Mesendoderm (in vitro differentiated cells): ENCODE data around the gene INTS6.

ENCODE experiments used
- DNase-seq: peaks from one replicate; pipeline ENCODE4 v3.0.0; 2013
- H2AK5ac ChIP-seq: 2 replicates; pipeline ENCODE4 v1.6.1; 2013; ENCODE audit warnings: low read length, inconsistent platforms
- H2BK120ac ChIP-seq: 2 replicates; pipeline ENCODE4 v1.6.1; 2013; ENCODE audit warnings: low read depth, mild to moderate bottlenecking, low read length, moderate library complexity, mixed read lengths
- H2BK15ac ChIP-seq: replicated peaks from 2 replicates; pipeline ENCODE4 v1.6.1; 2013; ENCODE audit warnings: low read depth, mild to moderate bottlenecking, moderate library complexity
- H2BK5ac ChIP-seq: 2 replicates; pipeline ENCODE4 v1.6.1; 2013; ENCODE audit warnings: low read length, inconsistent platforms
- H3K18ac ChIP-seq: 2 replicates; pipeline ENCODE4 v1.6.1; 2013; ENCODE audit warnings: mild to moderate bottlenecking, low read length, mixed read lengths
- H3K23ac ChIP-seq: one replicate; pipeline ENCODE4 v1.6.1; 2013; ENCODE audit warnings: low read length
- H3K27ac ChIP-seq: 2 replicates; pipeline ENCODE4 v1.5.1; 2013; ENCODE audit warnings: low read depth, mild to moderate bottlenecking, inconsistent platforms, low read length, moderate library complexity
- H3K27me3 ChIP-seq: 2 replicates; pipeline ENCODE4 v1.6.1; 2013; ENCODE audit warnings: low read length, control low read depth, mild to moderate bottlenecking, inconsistent platforms; ENCODE audit not compliant: insufficient read depth, poor library complexity
- H3K36me3 ChIP-seq: 2 replicates; pipeline ENCODE4 v1.6.1; 2013; ENCODE audit warnings: low read length, inconsistent platforms; ENCODE audit not compliant: control insufficient read depth, insufficient read depth
- H3K4ac ChIP-seq: one replicate; pipeline ENCODE4 v1.6.1; 2013; ENCODE audit warnings: low read depth, mild to moderate bottlenecking, low read length, moderate library complexity
- H3K4me1 ChIP-seq: 2 replicates; pipeline ENCODE4 v1.6.1; 2013; ENCODE audit warnings: low read depth, low read length, inconsistent platforms; ENCODE audit not compliant: control insufficient read depth
- H3K4me2 ChIP-seq: 2 replicates; pipeline ENCODE4 v1.6.1; 2013; ENCODE audit warnings: low read length
- H3K4me3 ChIP-seq: 2 replicates; pipeline ENCODE4 v1.5.1; 2013; ENCODE audit warnings: mild to moderate bottlenecking, low read length
- H3K56ac ChIP-seq: one replicate; pipeline ENCODE4 v1.6.1; 2013; ENCODE audit warnings: low read length
- H3K79me1 ChIP-seq: 2 replicates; pipeline ENCODE4 v1.6.1; 2013; ENCODE audit warnings: low read length, inconsistent platforms
- H3K79me2 ChIP-seq: 2 replicates; pipeline ENCODE4 v1.6.1; 2013; ENCODE audit warnings: mild to moderate bottlenecking, low read length; ENCODE audit not compliant: control insufficient read depth, insufficient read depth
- H3K9ac ChIP-seq: 2 replicates; pipeline ENCODE4 v1.6.1; 2013; ENCODE audit warnings: low read length, inconsistent platforms
- H4K5ac ChIP-seq: one replicate; pipeline ENCODE4 v1.6.1; 2013; ENCODE audit warnings: low read length
- H4K8ac ChIP-seq: one replicate; pipeline ENCODE4 v1.6.1; 2013; ENCODE audit warnings: low read depth, mild to moderate bottlenecking, control low read depth, low read length, moderate library complexity
- WGBS: extraction: QIAGEN DNeasy Blood & Tissue Kit; methylation state at CpG from one replicate; pipeline ENCODE4 v1.1.7; 2013; ENCODE audit warnings: low lambda C conversion rate, missing lambda C conversion rate; ENCODE audit not compliant: insufficient coverage; ENCODE audit errors: extremely low coverage; 5-methylcytosine and 5-hydroxymethylcytosine counted together

INTS6 gene

DNA sequence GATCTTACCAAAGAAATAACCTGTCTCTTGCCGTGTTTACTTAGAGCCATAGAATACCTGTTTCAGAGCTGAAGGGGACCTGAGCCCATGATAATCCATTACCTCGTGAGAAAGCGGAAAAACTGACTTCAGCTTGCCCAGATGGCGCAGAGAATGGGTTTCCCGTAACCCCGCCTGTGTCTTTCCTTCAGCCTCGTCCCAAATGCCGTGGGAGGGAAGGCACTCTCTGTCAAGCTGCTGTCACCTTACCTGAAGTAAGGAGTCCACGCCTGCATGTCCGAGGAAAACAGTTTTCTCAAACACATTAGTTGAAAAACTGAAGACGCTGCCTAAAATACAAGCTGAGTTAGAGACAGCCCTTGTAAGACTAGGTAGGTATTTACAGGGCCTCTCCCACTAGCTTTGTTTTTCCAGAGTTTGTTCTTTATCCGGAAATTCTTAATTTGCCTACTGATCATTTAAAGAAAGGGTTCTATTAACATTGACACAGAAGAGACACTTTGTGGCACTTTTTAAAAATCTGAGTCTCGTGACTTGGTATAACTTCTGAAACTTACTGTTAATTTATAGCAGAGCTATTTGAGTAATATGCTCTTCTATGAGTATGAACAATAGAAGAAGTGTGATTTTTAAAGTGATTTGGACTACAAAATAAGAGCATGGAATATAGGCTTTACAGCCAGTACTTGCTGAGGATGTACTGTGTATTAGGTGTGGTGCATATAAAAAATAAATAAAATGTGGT, 1.3 kb upstream of the INTS6 start:
- H3K27ac ChIP-seq, result peak overlapping the region; percentile 95
- peak overlapping the region; percentile 71 for H3K4me3 ChIP-seq
- H3K27me3 ChIP-seq, result no peaks in the 10 kb centered on the region
- no peak overlapping the region for H4K5ac ChIP-seq
- H2BK5ac ChIP-seq, result peak overlapping the region; percentile 54
- no peaks in the 10 kb centered on the region for H3K79me1 ChIP-seq
- no peak overlapping the region for H2BK15ac ChIP-seq
- no peak overlapping the region for H4K8ac ChIP-seq
- peak; percentile 61 for DNase-seq
- peak overlapping the region; percentile 91 for H3K56ac ChIP-seq
- peak overlapping the region; percentile 82 for H3K4me2 ChIP-seq
- H3K18ac ChIP-seq, result no peak overlapping the region
- peaks cover 4% of the 10 kb centered on the region for H3K79me2 ChIP-seq
- no peak overlapping the region for H2AK5ac ChIP-seq
- WGBS, result no CpG with 5 or more reads among the region's 13 CpGs
- no peaks in the 10 kb centered on the region for H3K4me1 ChIP-seq
- no peak overlapping the region for H2BK120ac ChIP-seq
- peak overlapping the region; percentile 88 for H3K9ac ChIP-seq
- no peak overlapping the region for H3K4ac ChIP-seq
- no peak overlapping the region for H3K23ac ChIP-seq
- no peaks in the 10 kb centered on the region for H3K36me3 ChIP-seq

DNA sequence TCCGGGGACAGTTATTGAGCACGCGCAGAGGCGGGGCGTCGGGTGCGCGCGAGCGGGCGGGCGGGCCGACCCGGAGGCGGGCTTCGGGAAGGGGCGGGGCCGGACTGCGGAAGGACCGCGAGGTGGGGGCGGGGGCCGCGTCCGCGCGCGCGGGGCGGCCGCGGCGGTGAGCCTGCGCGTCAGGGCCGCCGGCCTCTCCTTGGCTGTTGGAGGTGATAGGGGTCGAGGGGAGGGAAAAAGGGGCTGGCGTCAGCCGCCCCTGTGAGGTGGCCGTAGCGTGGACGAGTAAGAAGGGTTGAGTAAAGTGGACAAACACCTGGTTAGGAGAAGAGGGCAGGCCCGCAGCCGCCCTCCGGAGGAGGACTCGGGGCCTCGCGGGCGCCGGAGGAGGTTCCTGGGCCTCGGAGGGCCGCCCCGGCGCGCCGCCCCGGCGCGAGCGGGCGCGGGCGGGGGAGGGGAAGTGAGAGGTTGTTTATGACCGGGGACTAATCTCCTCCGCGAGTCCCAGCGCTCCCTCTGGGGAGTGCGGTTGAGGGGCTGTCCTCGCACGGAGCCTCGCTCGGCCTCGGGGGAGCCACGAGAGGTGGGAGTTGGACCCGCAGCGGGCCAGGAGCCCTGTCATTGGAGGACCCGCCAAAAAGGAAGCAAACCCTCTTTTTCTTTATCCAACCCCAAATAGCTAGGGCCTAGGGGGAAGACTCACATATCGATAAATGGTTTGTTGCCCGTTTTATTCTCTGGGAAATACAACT, 547 bp upstream of the INTS6 start:
- Histone ChIP-seq H3K79me2 (peaks cover 4% of the 10 kb centered on the region), H3K4ac (peak overlapping the region; percentile 56), H3K27me3 (no peaks in the 10 kb centered on the region), H3K4me3 (peak overlapping the region; percentile 71), H3K56ac (peak overlapping the region; percentile 91), H2BK15ac (no peak overlapping the region), H3K4me2 (peak overlapping the region; percentile 82), H3K79me1 (no peaks in the 10 kb centered on the region), H4K5ac (no peak overlapping the region), H3K9ac (peak overlapping the region; percentile 88), H3K4me1 (no peaks in the 10 kb centered on the region), H2BK120ac (no peak overlapping the region), H3K23ac (peak overlapping the region; percentile 96), H2AK5ac (no peak overlapping the region), H2BK5ac (peak overlapping the region; percentile 54), H3K18ac (peak overlapping the region; percentile 4), H3K27ac (peak overlapping the region; percentile 95), H3K36me3 (no peaks in the 10 kb centered on the region), H4K8ac (no peak overlapping the region)
- WGBS, result no CpG with 5 or more reads among the region's 80 CpGs
- no peak for DNase-seq

DNA sequence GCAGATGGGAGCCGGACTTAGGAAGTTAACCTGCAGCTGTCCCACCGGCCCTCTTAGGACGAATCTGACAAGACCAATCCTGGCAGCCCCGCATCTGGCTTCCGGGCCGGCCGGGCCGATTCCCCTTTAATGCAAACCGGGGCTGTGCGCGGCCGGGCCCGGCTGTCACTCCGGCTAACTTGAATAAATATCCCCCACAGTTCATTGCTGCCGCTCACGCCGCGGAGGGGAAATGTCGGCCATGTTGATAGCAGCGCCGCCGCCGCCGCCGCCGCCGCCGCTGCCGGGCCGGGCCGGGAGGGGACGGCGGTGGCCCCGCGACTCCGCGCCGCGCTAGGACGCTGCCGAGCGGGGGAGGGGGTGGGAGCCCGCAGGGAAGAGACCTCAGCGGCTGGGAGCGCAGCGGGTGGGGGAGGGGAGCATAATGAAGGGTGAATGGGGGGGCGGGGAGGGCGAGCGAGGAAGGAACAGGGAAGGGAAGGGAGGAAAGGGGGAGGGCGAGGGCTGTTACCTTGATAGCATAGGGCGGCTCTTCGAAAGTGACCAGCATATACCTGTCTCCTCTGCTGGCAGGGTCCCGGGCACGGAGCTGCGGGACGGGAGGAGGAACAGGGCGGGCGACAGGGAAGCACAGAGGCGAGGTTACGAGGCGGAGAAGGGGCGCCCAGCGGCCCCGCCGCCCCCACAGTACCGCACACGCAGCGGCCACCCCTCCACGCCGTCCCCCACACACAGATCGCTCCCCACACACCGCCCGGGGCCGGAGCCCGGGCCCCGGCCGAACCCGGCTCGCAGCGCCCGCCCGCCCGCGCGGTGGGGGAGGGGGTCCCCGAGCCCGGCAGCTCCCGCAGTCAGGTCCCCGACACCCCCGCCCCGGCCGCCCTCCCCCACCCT, 1.1 kb downstream of the INTS6 start:
- Histone ChIP-seq H3K79me1 (no peaks in the 10 kb centered on the region), H2AK5ac (no peak overlapping the region), H3K4me1 (no peaks in the 10 kb centered on the region), H3K4me2 (peak overlapping the region; percentile 85), H2BK15ac (no peak overlapping the region), H3K4ac (peak overlapping the region; percentile 99), H4K5ac (no peak overlapping the region), H2BK120ac (peak overlapping the region; percentile 92), H2BK5ac (peak overlapping the region; percentile 53), H3K18ac (peak overlapping the region; percentile 93), H3K23ac (no peak overlapping the region), H3K27me3 (no peaks in the 10 kb centered on the region), H4K8ac (peak overlapping the region; percentile 77), H3K36me3 (no peaks in the 10 kb centered on the region), H3K79me2 (peaks cover 4% of the 10 kb centered on the region), H3K9ac (peak overlapping the region; percentile 97), H3K4me3 (peak overlapping the region; percentile 83), H3K56ac (peak overlapping the region; percentile 99), H3K27ac (peak overlapping the region; percentile 99)
- no CpG with 5 or more reads among the region's 92 CpGs for WGBS
- peak; percentile 90 for DNase-seq

DNA sequence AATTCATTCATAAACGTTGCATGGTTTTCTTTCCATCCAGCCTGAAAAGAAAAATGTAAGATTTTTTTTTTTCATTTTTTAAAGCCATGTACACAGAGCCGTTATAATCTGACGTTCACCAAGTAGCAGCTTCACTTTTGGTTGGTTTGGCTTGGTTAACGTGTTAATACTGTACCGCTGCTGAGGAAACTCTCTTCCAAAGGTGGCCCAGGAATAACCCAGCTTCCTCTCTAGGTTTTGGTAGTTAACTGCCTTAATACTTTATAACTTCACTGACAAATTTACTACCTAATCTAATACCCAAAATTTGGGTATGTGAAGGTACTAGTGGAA, 1.7 kb downstream of the INTS6 start:
- Histone ChIP-seq H3K23ac (no peak overlapping the region), H3K9ac (peak overlapping the region; percentile 97), H3K79me2 (peaks cover 4% of the 10 kb centered on the region), H3K18ac (peak overlapping the region; percentile 93), H3K36me3 (no peaks in the 10 kb centered on the region), H2BK120ac (peak overlapping the region; percentile 92), H3K4ac (no peak overlapping the region), H3K27ac (peak overlapping the region; percentile 99), H2BK15ac (no peak overlapping the region), H3K56ac (peak overlapping the region; percentile 99), H3K27me3 (no peaks in the 10 kb centered on the region), H4K8ac (no peak overlapping the region), H3K4me2 (peak overlapping the region; percentile 85), H3K4me1 (no peaks in the 10 kb centered on the region), H2BK5ac (no peak overlapping the region), H2AK5ac (no peak overlapping the region), H4K5ac (no peak overlapping the region), H3K79me1 (no peaks in the 10 kb centered on the region), H3K4me3 (peak overlapping the region; percentile 56)
- DNase-seq, result no peak
- WGBS, result no CpG with 5 or more reads among the region's 5 CpGs

DNA sequence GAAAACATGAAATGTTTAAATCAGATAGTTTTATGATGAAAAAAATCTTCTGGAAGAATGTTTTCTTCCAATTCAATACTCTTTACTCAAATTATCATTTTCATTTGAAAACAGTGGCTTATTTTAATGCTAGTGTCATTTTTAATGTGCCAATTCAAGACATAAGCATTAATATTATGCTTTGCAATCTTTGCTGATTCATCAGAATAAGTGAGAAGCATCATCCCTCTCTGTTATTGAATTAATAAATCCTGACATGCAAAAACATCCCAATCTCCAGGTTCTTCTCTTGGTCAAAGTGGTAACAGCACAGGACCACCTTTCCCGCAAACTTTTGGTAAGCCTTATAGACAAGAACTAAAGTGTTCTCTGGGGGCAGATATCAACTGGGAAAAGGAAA, 3.8 kb downstream of the INTS6 start:
- WGBS, result no CpG with 5 or more reads among the region's 1 CpG
- Histone ChIP-seq H3K27me3 (no peaks in the 10 kb centered on the region), H3K4ac (no peak overlapping the region), H3K4me3 (no peak overlapping the region), H3K36me3 (no peaks in the 10 kb centered on the region), H2BK120ac (no peak overlapping the region), H3K18ac (no peak overlapping the region), H3K79me2 (peaks cover 4% of the 10 kb centered on the region), H3K4me1 (no peaks in the 10 kb centered on the region), H3K9ac (no peak overlapping the region), H3K23ac (no peak overlapping the region), H3K27ac (no peak overlapping the region), H3K56ac (no peak overlapping the region), H4K8ac (no peak overlapping the region), H3K79me1 (no peaks in the 10 kb centered on the region), H2BK15ac (no peak overlapping the region), H2AK5ac (no peak overlapping the region), H2BK5ac (no peak overlapping the region), H4K5ac (no peak overlapping the region), H3K4me2 (no peak overlapping the region)
- no peak for DNase-seq
